ENCODE results near the gene ASPSCR1.

The ASPSCR1 gene

DNA sequence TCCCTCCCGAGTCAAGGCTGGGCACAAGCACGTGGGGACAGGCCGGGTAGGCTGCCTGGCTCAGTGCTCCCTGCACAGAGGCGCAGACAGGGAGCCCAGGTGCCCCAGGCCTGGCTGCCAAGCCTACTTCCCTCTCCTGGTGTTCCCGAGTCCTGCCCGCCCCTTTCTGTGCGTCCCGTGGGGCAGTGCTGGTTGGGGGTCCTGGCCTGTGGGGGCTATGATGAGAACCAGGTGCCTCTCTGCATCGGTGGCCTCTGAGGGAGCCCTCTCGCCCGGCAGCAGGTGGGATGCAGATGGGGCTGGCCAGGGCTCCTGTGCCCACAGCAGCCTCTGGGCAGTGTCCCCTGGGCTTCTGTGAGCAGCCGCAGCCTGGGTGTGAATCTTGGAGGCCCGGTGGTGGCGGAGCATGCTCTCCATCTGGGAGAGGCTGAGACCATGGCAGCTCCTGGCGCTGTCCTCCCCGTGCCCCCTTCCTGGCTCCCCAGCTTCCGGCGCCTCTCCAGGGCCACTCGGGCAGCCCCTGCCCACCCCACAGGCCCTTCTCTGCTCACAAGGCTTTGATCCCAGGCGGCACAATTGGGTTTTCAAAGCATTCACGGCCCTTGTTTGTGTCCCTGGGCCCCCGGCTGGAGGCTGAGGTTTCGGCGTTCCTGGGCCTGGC lies 38.0 kb downstream of the ASPSCR1 start:
- no peak overlapping the region for H3K4me3 ChIP-seq (ENCODE audit: control insufficient read depth, low read depth, low read length)
- no peak for TF ChIP-seq CTCF (conservative IDR thresholded peaks at IDR 0.05; ENCODE audit: control insufficient read depth, insufficient read depth, low read depth, low read length)
- DNase-seq (ENCODE audit: low read depth) = no peak

GRCh38 chr17:82016061-82016874 lies 38.8 kb downstream of the ASPSCR1 start:
- no peak overlapping the region for H3K4me3 ChIP-seq (ENCODE audit: control insufficient read depth, low read depth, low read length)

GRCh38 chr17:82016875-82017459 lies 39.5 kb downstream of the ASPSCR1 start:
- no peak for TF ChIP-seq CTCF (conservative IDR thresholded peaks at IDR 0.05; ENCODE audit: control insufficient read depth, insufficient read depth, low read depth, low read length)
- DNase-seq (ENCODE audit: low read depth) = no peak
- H3K4me3 ChIP-seq (ENCODE audit: control insufficient read depth, low read depth, low read length) = no peak overlapping the region

More at GRCh38 chr17:82016061-82016874, 38.8 kb downstream of the ASPSCR1 start:
- TF ChIP-seq CTCF (conservative IDR thresholded peaks at IDR 0.05; ENCODE audit: control insufficient read depth, insufficient read depth, low read depth, low read length) = no peak
- DNase-seq (ENCODE audit: low read depth) = no peak

DNA sequence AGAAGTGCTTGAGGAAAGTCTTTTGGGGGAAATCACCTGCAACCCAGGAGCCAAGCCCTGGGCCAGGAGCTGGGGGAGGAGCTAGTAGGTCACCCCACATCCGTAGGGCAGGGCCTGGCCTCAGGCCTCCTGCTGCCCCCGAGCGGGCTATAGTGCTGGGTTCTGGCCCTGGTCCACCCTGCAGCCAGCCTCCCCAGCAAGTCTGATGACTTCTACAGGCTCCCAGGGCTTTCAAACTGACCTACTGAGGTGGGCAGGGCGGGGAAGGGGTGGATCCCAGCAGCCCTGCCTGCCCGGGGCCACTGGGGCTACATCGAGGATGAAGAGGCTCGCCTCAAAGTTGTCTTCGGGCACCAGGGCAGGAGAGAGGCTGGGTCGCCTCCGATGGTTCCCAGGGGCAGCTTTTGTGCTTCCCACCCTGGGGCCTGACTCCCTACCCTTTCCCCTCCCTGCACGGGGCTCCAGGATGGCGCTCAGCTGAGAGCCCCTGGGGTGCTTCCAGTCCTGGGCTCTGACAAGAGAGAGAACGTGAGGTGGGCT lies 40.3 kb downstream of the ASPSCR1 start:
- no peak for TF ChIP-seq CTCF (conservative IDR thresholded peaks at IDR 0.05; ENCODE audit: control insufficient read depth, insufficient read depth, low read depth, low read length)
- no peak overlapping the region for H3K4me3 ChIP-seq (ENCODE audit: control insufficient read depth, low read depth, low read length)
- DNase-seq (ENCODE audit: low read depth) = no peak

DNA sequence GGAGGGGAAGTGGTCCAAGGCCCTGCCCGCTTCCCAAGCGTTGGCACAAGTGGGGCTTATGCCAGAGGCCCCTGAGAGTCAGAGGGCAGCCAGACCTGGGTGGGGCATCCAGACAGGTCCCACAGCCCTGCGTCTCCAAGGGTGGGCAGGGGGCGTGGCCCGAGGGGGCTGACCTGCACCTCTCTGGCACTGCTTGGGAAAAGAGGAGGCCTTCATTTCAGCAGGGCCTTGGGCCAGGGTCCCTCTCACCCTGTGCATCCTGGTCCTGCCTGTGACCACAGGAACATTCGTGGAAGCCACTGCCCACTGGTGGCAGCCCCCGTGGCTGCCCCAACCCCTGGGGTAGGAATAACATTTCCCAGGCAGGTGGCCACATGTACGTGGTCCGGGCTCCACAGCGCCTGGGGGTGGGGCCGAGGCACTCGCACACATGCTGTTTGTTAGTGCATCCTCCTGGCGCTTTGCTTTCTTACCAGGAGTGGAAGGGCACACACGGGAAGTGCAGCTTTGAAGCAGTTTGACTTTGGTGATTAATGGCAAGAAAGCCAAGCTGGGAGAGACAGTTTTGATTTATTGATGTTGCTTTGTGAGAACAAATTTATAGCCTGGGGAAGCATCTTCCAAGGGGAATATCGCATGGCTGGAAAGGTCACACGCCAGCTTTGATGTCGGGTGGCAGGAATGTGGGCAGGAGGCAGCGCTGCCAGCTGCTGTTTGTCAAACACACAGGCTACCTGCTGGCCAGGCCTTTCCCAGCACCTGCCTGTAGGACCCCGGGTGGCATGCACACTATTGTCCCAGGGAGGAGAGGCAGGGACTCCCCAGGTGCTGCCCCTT lies 40.9 kb downstream of the ASPSCR1 start:
- TF ChIP-seq CTCF (conservative IDR thresholded peaks at IDR 0.05; ENCODE audit: control insufficient read depth, insufficient read depth, low read depth, low read length) = no peak
- DNase-seq (ENCODE audit: low read depth) = no peak
- no peak overlapping the region for H3K4me3 ChIP-seq (ENCODE audit: control insufficient read depth, low read depth, low read length)
